ENCODE measurements around the gene NFKB1. TPM values are rescaled to one million over a fixed set of nuclear protein-coding genes. Genes with fewer than 3 reads are reported as not detected.

NFKB1 gene
- polyA plus RNA-seq, 1 experiment, result 24.1 TPM

- ChIA-PET POLR2A (interaction anchor here (0.8 to 1.6 kb wide), 5 partner anchors 140 to 248 kb away, joined by 4 to 10 read pairs (median 4); partner anchors contain the start of genes CISD2, MANBA and UBE2D3), CTCF (interaction anchor here (0.6 to 3.8 kb wide), 44 partner anchors 12 to 729 kb away, joined by 3 to 50 read pairs (median 4); partner anchors contain the start of genes BDH2, CISD2 and MANBA)
- H3K27me3 ChIP-seq (ENCODE audit: control insufficient read depth, insufficient read depth, low read length), result no peaks in the 10 kb centered on the region
- TF ChIP-seq CTCF (IDR thresholded peaks at IDR 0.05; ENCODE audit: low read depth, low read length), result peak; percentile 71
- H3K27ac ChIP-seq (ENCODE audit: low read depth, low read length), result no peak overlapping the region
- DNase-seq (ENCODE audit: low read depth, low spot score), result peak; percentile 38
- H3K9me3 ChIP-seq (ENCODE audit: control insufficient read depth, insufficient read depth, low read length), result no peaks in the 10 kb centered on the region
- H3K4me3 ChIP-seq (ENCODE audit: low read depth, low read length), result peak overlapping the region; percentile 3; the same call in 1 of the 2 replicates
Observed at GRCh38 chr4:102620697-102621497, 119.7 kb downstream of the NFKB1 start.

GRCh38 chr4:102623622-102624021, 122.5 kb downstream of the NFKB1 start:
- peak; percentile 48 for DNase-seq (ENCODE audit: low read depth, low spot score)
- Histone ChIP-seq H3K27me3 (ENCODE audit: control insufficient read depth, insufficient read depth, low read length) (no peaks in the 10 kb centered on the region), H3K4me3 (ENCODE audit: low read depth, low read length) (no peak overlapping the region), H3K27ac (ENCODE audit: low read depth, low read length) (no peak overlapping the region), H3K9me3 (ENCODE audit: control insufficient read depth, insufficient read depth, low read length) (no peaks in the 10 kb centered on the region)
- peak; percentile 61 for TF ChIP-seq CTCF (IDR thresholded peaks at IDR 0.05; ENCODE audit: low read depth, low read length)
- CTCF ChIA-PET, result interaction anchor here (0.7 to 2.5 kb wide), 11 partner anchors 11 to 476 kb away, joined by 3 to 12 read pairs (median 3); partner anchors contain the start of gene BDH2
- POLR2A ChIA-PET, result interaction anchor here (1.4 kb wide), 1 partner anchor 137 kb away, joined by 6 read pairs; the partner anchor contains the start of gene MANBA

GRCh38 chr4:102624505-102624904, 123.3 kb downstream of the NFKB1 start:
- POLR2A ChIA-PET, result interaction anchor here (1.4 kb wide), 1 partner anchor 136 kb away, joined by 6 read pairs; the partner anchor contains the start of gene MANBA
- no peak overlapping the region for H3K4me3 ChIP-seq (ENCODE audit: low read depth, low read length)
- H3K27ac ChIP-seq (ENCODE audit: low read depth, low read length), result no peak overlapping the region
- DNase-seq (ENCODE audit: low read depth, low spot score), result no peak
- no peaks in the 10 kb centered on the region for H3K9me3 ChIP-seq (ENCODE audit: control insufficient read depth, insufficient read depth, low read length)
- no peak for TF ChIP-seq CTCF (IDR thresholded peaks at IDR 0.05; ENCODE audit: low read depth, low read length)
- no peaks in the 10 kb centered on the region for H3K27me3 ChIP-seq (ENCODE audit: control insufficient read depth, insufficient read depth, low read length)
- CTCF ChIA-PET, result interaction anchor here (0.6 to 2.5 kb wide), 8 partner anchors 10 to 475 kb away, joined by 3 to 12 read pairs (median 4); partner anchors contain the start of gene BDH2

GRCh38 chr4:102625232-102625930, 124.2 kb downstream of the NFKB1 start:
- Histone ChIP-seq H3K27me3 (ENCODE audit: control insufficient read depth, insufficient read depth, low read length) (no peaks in the 10 kb centered on the region), H3K4me3 (ENCODE audit: low read depth, low read length) (no peak overlapping the region), H3K9me3 (ENCODE audit: control insufficient read depth, insufficient read depth, low read length) (no peaks in the 10 kb centered on the region), H3K27ac (ENCODE audit: low read depth, low read length) (no peak overlapping the region)
- POLR2A ChIA-PET, result interaction anchor here (0.6 kb wide), 1 partner anchor 38 kb away, joined by 3 read pairs; no protein-coding TSS in a partner anchor
- TF ChIP-seq CTCF (IDR thresholded peaks at IDR 0.05; ENCODE audit: low read depth, low read length), result peak; percentile 34
- no peak for DNase-seq (ENCODE audit: low read depth, low spot score)
- CTCF ChIA-PET, result interaction anchor here (0.6 to 2.5 kb wide), 2 partner anchors 245 to 466 kb away, joined by 3 to 12 read pairs; no protein-coding TSS in a partner anchor

All from AG04450 (cell line).